MM.1S (cell line): ENCODE results near the gene ZNHIT1.

ENCODE experiments used
- EZH2 ChIP-seq: fragments of 300-600 bp; sonication (generic); optimal IDR thresholded peaks from 2 replicates; pipeline ENCODE3; 2017; ENCODE audit warnings: low read depth, mild to moderate bottlenecking, antibody characterized with exemption, low read length, mixed read lengths
- EZH2phosphoT487 ChIP-seq: fragments of 300-600 bp; sonication (generic); IDR thresholded peaks from 2 replicates; pipeline ENCODE4 v1.6.1; 2018; ENCODE audit warnings: antibody characterized with exemption, low read length
- TF ChIP-seq, protein P1 (sequence below): fragments of 300-600 bp; sonication (generic); IDR thresholded peaks from 2 replicates; pipeline ENCODE4 v1.5.1; 2016; ENCODE audit warnings: antibody characterized with exemption, low read length, mixed read lengths

DNA sequence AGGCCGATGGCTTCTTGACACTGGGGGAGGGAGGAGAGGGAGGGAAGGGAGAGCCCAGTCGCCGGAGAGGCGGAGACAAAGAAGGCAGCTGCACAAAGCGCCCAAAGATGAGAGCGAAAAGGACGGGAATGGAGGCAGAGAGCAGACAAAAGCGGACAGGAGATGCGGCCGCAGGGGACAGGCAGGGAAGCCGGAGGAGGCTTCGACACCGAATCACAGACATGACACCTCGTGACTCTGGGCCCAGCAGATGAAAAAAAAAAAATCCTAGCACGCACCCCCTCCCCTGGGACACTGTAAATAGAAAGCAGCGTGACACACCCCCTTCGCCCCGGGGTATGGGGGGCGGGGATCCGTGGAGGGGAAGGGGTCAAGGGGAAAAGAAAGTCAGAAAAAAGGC lies 38.8 kb upstream of the ZNHIT1 start:
- TF ChIP-seq, protein P1, sequence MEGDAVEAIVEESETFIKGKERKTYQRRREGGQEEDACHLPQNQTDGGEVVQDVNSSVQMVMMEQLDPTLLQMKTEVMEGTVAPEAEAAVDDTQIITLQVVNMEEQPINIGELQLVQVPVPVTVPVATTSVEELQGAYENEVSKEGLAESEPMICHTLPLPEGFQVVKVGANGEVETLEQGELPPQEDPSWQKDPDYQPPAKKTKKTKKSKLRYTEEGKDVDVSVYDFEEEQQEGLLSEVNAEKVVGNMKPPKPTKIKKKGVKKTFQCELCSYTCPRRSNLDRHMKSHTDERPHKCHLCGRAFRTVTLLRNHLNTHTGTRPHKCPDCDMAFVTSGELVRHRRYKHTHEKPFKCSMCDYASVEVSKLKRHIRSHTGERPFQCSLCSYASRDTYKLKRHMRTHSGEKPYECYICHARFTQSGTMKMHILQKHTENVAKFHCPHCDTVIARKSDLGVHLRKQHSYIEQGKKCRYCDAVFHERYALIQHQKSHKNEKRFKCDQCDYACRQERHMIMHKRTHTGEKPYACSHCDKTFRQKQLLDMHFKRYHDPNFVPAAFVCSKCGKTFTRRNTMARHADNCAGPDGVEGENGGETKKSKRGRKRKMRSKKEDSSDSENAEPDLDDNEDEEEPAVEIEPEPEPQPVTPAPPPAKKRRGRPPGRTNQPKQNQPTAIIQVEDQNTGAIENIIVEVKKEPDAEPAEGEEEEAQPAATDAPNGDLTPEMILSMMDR, result no peak
- no peak for TF ChIP-seq EZH2
- no peak for TF ChIP-seq EZH2phosphoT487
